Measurements from ENCODE around the gene PPL.

PPL gene

DNA sequence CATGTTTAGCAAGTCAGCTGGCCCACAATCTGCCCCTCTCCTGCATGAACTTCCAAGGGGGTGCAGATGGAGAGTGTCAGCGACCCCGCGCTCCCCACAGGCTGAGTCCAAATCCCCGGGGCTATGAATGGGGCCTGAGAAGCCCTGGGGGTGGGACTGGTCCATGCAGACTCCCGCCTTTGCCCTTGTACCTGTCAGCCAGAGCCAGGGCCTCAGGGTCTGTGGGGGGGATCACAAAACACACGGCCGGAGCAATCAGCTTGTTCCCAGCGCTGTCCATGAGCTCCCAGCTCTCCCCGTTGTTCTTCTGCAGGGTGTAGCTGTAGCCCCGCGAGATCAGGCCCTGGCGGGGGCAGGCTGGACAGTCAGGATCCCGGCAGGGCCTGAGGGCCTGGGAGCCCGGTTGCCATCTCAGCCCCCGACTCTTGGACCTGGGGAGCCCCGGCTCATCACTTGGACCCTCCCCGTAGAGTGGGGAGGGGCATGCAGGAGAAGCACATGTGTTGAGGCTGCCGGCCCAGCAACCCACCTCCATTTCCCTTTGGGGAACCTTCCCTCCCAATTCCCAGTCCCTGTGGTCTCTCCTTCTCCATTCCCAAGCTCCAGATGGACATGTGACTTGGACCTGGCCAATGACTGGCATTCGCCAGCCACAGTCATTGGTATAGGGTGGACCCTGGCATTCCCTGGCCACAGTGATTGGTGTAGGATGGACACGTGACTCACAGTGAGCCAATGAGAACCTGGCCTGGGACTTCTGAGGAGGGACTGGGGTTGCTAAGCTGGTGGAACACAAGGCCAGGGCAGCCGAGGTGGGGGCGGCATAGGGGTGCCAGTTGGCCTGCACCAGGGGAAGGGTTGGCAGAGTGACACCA lies 42.4 kb downstream of the PPL start:
- peak overlapping the region; percentile 12; the same call in 1 of the 2 replicates for H3K9ac ChIP-seq (ENCODE audit: low read depth, low read length)
- peaks cover 85% of the 10 kb centered on the region for H3K36me3 ChIP-seq (ENCODE audit: control insufficient read depth, insufficient read depth, low read length)
- no peaks in the 10 kb centered on the region for H3K4me1 ChIP-seq (ENCODE audit: control insufficient read depth, insufficient read depth, low read length)
- no peaks in the 10 kb centered on the region for H3K9me3 ChIP-seq (ENCODE audit: control insufficient read depth, insufficient read depth, low read length)
- H3K4me3 ChIP-seq (ENCODE audit: low read depth, low read length), result no peak overlapping the region
- no peaks in the 10 kb centered on the region for H3K27me3 ChIP-seq (ENCODE audit: control insufficient read depth, insufficient read depth, low read length)
- H3K27ac ChIP-seq (ENCODE audit: low read depth, low read length), result no peak overlapping the region

DNA sequence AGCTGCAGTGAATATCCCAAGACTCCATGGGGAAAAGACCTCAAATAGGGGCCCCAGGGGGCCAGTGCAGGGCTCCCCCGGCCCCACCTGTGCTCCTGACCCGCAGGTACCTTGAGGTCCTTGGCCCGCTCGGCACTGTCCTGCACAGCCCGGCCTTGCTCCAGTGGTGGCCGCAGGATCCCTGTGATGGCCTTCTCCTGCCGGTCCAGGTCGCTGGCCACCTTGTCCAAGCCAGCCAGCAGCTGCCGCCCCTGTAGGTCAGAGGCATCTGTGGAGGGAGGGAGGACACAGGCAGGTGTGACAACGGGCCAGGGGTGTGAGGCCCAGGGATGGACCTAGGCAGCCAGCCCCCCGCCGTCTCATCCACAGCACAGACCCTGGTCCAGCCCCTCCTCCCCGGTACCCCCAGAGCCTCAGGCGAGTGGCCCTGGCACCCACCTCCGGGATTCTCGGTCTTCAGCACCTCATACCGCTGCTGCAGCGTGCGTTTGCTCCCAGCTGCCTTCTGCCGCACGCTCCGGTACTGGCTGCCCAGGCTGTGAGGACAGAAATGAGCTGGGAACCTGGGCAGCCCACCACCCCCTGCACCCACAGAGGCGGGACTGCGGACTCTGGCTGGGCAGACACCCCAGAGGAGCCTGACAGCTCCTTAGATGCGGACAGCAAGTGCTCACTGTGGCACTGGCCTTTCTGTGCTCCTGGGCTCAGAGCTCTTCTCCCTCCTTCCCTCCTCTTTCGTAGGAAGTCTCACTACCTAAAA lies 43.7 kb downstream of the PPL start:
- H3K27ac ChIP-seq (ENCODE audit: low read depth, low read length), result no peak overlapping the region
- H3K4me1 ChIP-seq (ENCODE audit: control insufficient read depth, insufficient read depth, low read length), result no peaks in the 10 kb centered on the region
- no peak overlapping the region for H3K4me3 ChIP-seq (ENCODE audit: low read depth, low read length)
- peaks cover 82% of the 10 kb centered on the region for H3K36me3 ChIP-seq (ENCODE audit: control insufficient read depth, insufficient read depth, low read length)
- no peak overlapping the region for H3K9ac ChIP-seq (ENCODE audit: low read depth, low read length)
- H3K9me3 ChIP-seq (ENCODE audit: control insufficient read depth, insufficient read depth, low read length), result no peaks in the 10 kb centered on the region
- no peaks in the 10 kb centered on the region for H3K27me3 ChIP-seq (ENCODE audit: control insufficient read depth, insufficient read depth, low read length)

DNA sequence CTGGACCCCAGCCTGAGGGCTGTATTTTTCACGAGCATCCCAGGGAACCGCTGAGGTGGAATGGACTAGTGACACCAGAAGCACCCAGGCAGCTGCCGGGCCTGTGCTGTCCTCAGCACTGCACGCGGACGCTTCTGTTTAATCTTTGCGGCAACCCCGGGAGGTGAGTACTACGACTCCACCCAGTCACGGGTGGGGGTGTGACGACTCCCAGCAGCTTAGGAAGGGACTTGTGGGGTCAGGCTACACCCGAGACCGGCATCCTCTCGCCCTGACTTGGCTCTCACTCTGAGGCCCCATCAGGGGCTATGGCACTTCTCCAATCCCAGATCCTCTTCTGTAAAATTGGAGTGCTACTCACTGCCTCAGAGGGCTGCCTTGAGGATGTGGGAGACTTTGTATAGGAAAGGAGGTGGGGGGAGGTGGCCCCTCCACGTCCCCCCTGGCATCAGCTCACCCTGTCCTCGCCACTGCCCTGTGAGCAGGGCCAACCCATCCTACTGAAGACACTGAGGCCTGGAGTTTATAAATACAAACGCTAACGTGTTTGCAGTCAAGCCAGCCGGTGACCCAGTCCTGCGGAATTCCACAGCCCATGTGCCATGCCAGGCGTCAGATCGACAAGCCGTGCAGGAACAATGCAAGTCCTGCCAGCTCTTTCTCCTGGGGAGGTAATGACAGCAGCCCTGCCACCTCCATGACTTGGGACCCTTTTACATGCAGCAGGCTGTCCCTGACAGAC lies 44.4 kb downstream of the PPL start:
- no peak overlapping the region for H3K4me3 ChIP-seq (ENCODE audit: low read depth, low read length)
- no peak overlapping the region for H3K27ac ChIP-seq (ENCODE audit: low read depth, low read length)
- H3K9ac ChIP-seq (ENCODE audit: low read depth, low read length), result no peak overlapping the region
- H3K4me1 ChIP-seq (ENCODE audit: control insufficient read depth, insufficient read depth, low read length), result no peaks in the 10 kb centered on the region
- peaks cover 88% of the 10 kb centered on the region for H3K36me3 ChIP-seq (ENCODE audit: control insufficient read depth, insufficient read depth, low read length)
- H3K9me3 ChIP-seq (ENCODE audit: control insufficient read depth, insufficient read depth, low read length), result no peaks in the 10 kb centered on the region
- H3K27me3 ChIP-seq (ENCODE audit: control insufficient read depth, insufficient read depth, low read length), result no peaks in the 10 kb centered on the region

DNA sequence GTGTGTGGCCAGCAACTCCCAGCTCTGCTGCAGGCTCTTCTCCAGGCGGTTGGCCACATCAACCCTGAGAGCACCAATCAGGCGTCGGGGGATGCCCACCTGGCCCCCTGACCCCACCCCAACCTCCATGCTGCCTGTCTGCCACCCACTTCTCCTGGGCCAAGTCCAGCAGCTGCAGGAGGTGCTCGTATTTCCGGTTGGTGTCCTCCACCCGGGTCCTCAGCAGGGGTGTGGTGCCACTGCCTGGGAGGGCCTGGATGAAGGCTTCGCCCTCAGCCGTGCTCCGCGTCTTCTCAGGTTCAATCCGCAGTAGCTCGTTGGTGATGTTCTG lies 45.1 kb downstream of the PPL start:
- H3K4me3 ChIP-seq (ENCODE audit: low read depth, low read length), result no peak overlapping the region
- H3K36me3 ChIP-seq (ENCODE audit: control insufficient read depth, insufficient read depth, low read length), result peaks cover 94% of the 10 kb centered on the region
- no peaks in the 10 kb centered on the region for H3K4me1 ChIP-seq (ENCODE audit: control insufficient read depth, insufficient read depth, low read length)
- H3K27ac ChIP-seq (ENCODE audit: low read depth, low read length), result no peak overlapping the region
- no peaks in the 10 kb centered on the region for H3K9me3 ChIP-seq (ENCODE audit: control insufficient read depth, insufficient read depth, low read length)
- H3K27me3 ChIP-seq (ENCODE audit: control insufficient read depth, insufficient read depth, low read length), result no peaks in the 10 kb centered on the region
- no peak overlapping the region for H3K9ac ChIP-seq (ENCODE audit: low read depth, low read length)

DNA sequence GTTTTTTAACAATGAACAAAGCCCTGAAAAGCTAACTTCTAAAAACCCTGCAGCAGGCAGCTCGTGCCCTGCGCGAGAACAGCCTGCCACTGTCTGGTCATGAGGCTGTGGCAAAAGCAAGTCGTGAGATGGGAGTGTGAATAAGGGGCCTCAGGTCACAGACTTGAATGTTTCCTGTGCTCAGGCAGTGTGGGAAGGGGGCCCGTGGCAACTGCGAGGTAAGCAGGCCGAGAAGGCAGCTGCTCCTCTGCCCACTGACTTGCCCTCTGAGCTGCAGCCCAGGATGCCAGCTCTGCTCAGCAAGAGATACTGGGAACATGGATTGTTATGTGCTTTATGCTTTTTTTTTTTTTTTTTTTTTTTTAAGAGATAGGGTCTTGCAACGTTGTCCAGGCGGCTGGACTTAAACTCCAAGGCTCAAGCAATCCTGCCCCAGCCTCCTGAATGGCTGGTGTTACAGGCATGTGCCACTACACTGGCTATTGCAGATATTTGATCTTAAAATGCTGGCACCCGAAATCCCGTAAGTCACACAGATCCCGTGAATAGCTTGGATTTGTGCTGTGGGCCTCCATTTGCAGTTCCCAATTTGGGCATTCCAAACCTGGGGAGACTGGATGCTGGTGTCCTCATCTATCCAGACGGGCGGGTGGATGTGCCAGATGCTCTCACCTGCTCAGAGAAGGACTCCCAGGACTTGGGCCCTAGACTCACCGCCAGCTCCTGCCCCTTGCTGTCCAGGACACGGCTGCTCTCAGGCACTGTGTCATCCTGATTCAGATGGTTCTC lies 45.7 kb downstream of the PPL start:
- Histone ChIP-seq H3K36me3 (ENCODE audit: control insufficient read depth, insufficient read depth, low read length) (peaks cover 94% of the 10 kb centered on the region), H3K9me3 (ENCODE audit: control insufficient read depth, insufficient read depth, low read length) (no peaks in the 10 kb centered on the region), H3K4me3 (ENCODE audit: low read depth, low read length) (no peak overlapping the region), H3K27me3 (ENCODE audit: control insufficient read depth, insufficient read depth, low read length) (no peaks in the 10 kb centered on the region), H3K27ac (ENCODE audit: low read depth, low read length) (no peak overlapping the region), H3K9ac (ENCODE audit: low read depth, low read length) (no peak overlapping the region), H3K4me1 (ENCODE audit: control insufficient read depth, insufficient read depth, low read length) (no peaks in the 10 kb centered on the region)

DNA sequence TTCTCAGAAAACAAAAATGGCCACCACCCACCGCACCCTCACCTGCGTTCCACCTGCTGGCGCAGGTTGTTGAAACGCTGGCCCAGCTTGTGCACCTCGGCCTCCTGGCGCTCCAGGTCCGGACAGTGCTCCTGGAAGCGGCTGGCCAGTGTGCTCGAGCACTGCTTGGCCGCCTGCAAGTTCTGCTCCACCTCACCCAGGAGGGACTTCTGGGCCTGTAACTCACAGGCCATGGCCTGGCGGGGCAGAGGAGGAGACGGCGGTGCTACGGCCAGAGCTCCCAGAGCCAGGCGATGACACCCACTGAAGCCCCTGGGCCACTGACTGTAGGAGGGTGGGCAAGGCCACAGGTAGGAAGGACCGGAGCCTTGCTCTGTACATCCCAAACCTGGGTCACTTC lies 46.3 kb downstream of the PPL start:
- H3K4me1 ChIP-seq (ENCODE audit: control insufficient read depth, insufficient read depth, low read length), result no peaks in the 10 kb centered on the region
- no peak overlapping the region for H3K9ac ChIP-seq (ENCODE audit: low read depth, low read length)
- no peaks in the 10 kb centered on the region for H3K9me3 ChIP-seq (ENCODE audit: control insufficient read depth, insufficient read depth, low read length)
- peaks cover 94% of the 10 kb centered on the region for H3K36me3 ChIP-seq (ENCODE audit: control insufficient read depth, insufficient read depth, low read length)
- H3K27ac ChIP-seq (ENCODE audit: low read depth, low read length), result no peak overlapping the region
- H3K4me3 ChIP-seq (ENCODE audit: low read depth, low read length), result no peak overlapping the region
- H3K27me3 ChIP-seq (ENCODE audit: control insufficient read depth, insufficient read depth, low read length), result no peaks in the 10 kb centered on the region

DNA sequence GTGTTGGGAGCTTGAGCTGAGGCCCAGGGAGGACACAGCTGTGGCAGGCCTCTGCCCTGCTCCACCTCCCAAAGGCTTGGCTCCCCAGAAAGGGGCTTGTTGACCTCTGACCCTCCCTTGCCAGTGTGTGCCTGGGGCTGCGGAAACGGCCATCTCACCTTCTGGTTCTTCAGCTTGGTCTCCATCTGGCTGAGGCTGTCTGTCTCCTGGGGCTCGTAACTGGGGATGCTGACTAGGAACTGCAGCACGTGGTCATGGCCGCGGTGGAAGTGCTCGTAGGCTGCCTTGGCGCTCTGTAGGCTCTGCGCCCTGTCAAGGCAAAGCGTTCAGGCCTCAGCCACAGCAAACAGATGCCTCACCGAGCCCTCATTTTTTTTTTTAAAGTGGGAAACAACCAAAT lies 46.9 kb downstream of the PPL start:
- Histone ChIP-seq H3K9ac (ENCODE audit: low read depth, low read length) (no peak overlapping the region), H3K9me3 (ENCODE audit: control insufficient read depth, insufficient read depth, low read length) (no peaks in the 10 kb centered on the region), H3K4me1 (ENCODE audit: control insufficient read depth, insufficient read depth, low read length) (no peaks in the 10 kb centered on the region), H3K27me3 (ENCODE audit: control insufficient read depth, insufficient read depth, low read length) (no peaks in the 10 kb centered on the region), H3K4me3 (ENCODE audit: low read depth, low read length) (no peak overlapping the region), H3K36me3 (ENCODE audit: control insufficient read depth, insufficient read depth, low read length) (peaks cover 94% of the 10 kb centered on the region), H3K27ac (ENCODE audit: low read depth, low read length) (no peak overlapping the region)

DNA sequence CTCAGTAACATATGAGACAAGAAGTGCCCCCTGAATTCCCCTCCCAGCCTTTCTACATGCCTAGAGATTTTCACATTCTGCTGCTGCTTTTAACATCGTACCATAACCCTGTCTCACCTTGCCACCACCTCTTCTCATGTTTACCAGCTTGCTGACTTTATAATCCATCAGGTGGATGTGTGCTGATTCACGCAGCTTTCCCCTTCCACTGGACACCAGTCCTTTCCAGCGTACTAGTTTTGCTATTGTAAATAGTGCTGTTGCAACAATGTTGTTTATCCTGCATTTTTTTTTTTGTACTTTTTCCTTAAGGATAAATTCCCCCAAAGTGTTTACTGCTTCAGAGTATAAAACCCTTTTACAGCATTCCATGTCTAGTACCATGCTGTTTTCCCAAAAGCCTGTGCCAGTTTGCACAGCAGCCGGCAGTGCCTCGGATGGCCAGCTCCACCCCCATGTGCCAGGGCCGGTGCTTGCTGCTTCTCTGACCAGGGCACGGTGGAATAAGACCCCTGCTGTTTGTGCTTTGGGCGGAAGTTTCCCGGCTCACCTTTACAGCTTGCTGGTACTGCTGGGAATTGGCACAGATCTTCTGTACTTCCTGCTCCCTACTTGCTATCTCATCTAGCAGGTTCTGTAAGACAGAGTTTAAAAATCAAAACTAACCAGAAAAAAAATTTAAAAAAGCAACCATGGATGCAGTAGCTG lies 48.4 kb downstream of the PPL start:
- Histone ChIP-seq H3K9me3 (ENCODE audit: control insufficient read depth, insufficient read depth, low read length) (no peaks in the 10 kb centered on the region), H3K4me3 (ENCODE audit: low read depth, low read length) (no peak overlapping the region), H3K27me3 (ENCODE audit: control insufficient read depth, insufficient read depth, low read length) (no peaks in the 10 kb centered on the region), H3K9ac (ENCODE audit: low read depth, low read length) (no peak overlapping the region), H3K27ac (ENCODE audit: low read depth, low read length) (no peak overlapping the region), H3K4me1 (ENCODE audit: control insufficient read depth, insufficient read depth, low read length) (no peaks in the 10 kb centered on the region), H3K36me3 (ENCODE audit: control insufficient read depth, insufficient read depth, low read length) (peaks cover 94% of the 10 kb centered on the region)

DNA sequence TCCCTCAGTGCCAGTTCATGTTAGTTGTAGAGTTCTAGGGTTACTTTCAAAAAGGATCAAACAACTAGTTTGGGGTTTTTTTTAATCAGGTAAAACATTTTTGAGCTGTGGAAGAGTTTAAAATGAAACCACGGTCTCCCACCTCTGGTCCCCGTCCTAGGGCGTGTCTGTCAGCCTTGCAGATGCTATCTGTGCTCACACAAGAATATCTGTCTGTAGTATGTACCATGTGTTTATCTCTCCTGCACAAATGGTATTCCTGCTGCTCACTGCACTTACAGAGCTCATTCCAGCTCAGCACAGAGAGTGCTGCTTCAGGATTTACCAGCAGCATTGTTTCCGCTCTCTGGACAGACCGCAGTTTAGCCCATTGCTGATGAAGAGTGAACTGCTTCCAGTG lies 50.8 kb downstream of the PPL start:
- peaks cover 95% of the 10 kb centered on the region for H3K36me3 ChIP-seq (ENCODE audit: control insufficient read depth, insufficient read depth, low read length)
- no peak overlapping the region for H3K9ac ChIP-seq (ENCODE audit: low read depth, low read length)
- no peaks in the 10 kb centered on the region for H3K9me3 ChIP-seq (ENCODE audit: control insufficient read depth, insufficient read depth, low read length)
- no peaks in the 10 kb centered on the region for H3K27me3 ChIP-seq (ENCODE audit: control insufficient read depth, insufficient read depth, low read length)
- H3K4me3 ChIP-seq (ENCODE audit: low read depth, low read length), result no peak overlapping the region
- H3K27ac ChIP-seq (ENCODE audit: low read depth, low read length), result no peak overlapping the region
- no peaks in the 10 kb centered on the region for H3K4me1 ChIP-seq (ENCODE audit: control insufficient read depth, insufficient read depth, low read length)

Data from HUES48 (cell line).